ENCODE data around the gene DIPK1A.

DNA sequence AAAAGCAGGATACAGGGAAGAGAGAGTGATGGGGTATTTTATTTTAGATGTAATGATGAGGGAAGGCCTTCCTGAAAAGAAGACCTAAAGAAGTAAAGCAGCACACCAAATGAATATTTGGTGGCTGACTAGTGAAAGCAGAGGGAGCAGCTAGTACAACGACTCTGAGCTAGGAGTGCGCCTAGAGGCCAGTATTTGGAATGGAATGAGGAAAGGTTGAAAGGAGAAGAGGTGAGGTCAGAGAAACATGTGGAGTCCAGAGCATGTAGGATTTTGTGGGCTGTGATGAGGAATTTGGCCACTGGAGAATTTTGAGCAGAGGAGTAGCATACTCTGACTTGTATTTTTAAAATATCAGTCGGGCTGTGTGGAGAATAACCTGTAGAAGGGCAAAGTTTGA, 141.2 kb downstream of the DIPK1A start:
- no peak for TF ChIP-seq POLR2A (IDR thresholded peaks at IDR 0.05)
- TF ChIP-seq, protein P1, sequence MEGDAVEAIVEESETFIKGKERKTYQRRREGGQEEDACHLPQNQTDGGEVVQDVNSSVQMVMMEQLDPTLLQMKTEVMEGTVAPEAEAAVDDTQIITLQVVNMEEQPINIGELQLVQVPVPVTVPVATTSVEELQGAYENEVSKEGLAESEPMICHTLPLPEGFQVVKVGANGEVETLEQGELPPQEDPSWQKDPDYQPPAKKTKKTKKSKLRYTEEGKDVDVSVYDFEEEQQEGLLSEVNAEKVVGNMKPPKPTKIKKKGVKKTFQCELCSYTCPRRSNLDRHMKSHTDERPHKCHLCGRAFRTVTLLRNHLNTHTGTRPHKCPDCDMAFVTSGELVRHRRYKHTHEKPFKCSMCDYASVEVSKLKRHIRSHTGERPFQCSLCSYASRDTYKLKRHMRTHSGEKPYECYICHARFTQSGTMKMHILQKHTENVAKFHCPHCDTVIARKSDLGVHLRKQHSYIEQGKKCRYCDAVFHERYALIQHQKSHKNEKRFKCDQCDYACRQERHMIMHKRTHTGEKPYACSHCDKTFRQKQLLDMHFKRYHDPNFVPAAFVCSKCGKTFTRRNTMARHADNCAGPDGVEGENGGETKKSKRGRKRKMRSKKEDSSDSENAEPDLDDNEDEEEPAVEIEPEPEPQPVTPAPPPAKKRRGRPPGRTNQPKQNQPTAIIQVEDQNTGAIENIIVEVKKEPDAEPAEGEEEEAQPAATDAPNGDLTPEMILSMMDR (IDR thresholded peaks at IDR 0.05) = no peak
